ENCODE data around the gene VILL. TPM values are rescaled to one million over a fixed set of nuclear protein-coding genes. Genes with fewer than 3 reads are reported as not detected.

VILL gene
- total RNA-seq, 1 experiment from 2014 or later: 1.2 TPM

DNA sequence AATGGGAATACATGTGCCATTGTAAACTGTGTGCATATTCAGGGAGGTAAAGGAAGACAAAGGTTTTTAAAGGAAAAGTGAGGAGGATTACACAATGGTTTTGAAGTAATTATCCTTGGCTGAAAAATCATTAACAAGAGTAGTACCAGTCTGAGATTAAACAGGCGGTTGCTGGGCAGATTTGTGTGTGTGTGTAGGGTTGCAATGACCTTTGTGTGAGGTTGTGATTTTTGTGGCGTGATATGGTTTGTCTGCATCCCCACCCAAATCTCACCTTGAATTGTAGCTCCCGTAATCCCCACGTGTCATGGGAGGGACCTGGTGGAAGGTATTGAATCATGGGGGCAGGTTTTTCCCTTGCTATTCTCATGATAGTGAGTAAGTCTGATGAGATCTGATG lies 55.4 kb downstream of the VILL start (continued):
- no peak for TF ChIP-seq CEBPB (IDR thresholded peaks at IDR 0.05; ENCODE audit: low read depth)

DNA sequence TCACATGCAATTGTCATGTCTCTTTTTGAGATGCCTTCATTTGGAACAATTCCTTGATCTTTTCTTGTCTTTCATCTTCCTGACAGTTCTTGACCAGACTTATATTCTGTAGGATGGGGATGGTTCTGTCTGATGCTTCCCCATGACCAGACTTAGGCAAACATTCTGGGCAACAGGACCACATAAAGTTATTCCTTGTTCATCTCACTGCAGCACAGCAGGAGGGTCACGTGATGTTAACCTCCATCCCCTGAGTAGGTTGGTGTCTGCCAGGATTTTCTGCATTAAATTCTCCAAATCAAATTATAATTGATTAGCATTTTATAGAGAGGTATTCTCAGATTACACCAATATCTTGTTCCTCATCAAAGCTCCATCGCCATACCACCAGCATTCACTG lies 56.2 kb downstream of the VILL start:
- Histone ChIP-seq H3K36me3 (ENCODE audit: control insufficient read depth in 1 of 2, insufficient read depth in 2 of 2, low read length in 2 of 2) (no peaks in the 10 kb centered on the region), H3K9me2 (ENCODE audit: insufficient read depth) (no peaks in the 10 kb centered on the region), H3K79me2 (ENCODE audit: insufficient read depth, low read length) (no peaks in the 10 kb centered on the region), H3K27me3 (ENCODE audit: insufficient read depth, low read length) (no peaks in the 10 kb centered on the region), H4K20me1 (ENCODE audit: insufficient read depth) (no peaks in the 10 kb centered on the region), H3K4me1 (ENCODE audit: control insufficient read depth in 1 of 2, insufficient read depth in 2 of 2, low read length in 2 of 2) (no peaks in the 10 kb centered on the region), H3K4me3 (replicated peaks in 1 of 2; ENCODE audit: low read depth in 1 of 2, low read length in 2 of 2) (no peak overlapping the region), H3K9me3 (ENCODE audit: control insufficient read depth in 1 of 2, insufficient read depth in 1 of 2, low read depth in 1 of 2, low read length in 2 of 2) (no peaks in the 10 kb centered on the region), H2AFZ (ENCODE audit: low read depth, low read length, poor library complexity, severe bottlenecking) (no peak overlapping the region), H3K9ac (ENCODE audit: low read length) (no peak overlapping the region), H3K27ac (ENCODE audit: low read depth, low read length) (no peak overlapping the region), H3K4me2 (ENCODE audit: low read length) (no peak overlapping the region)
- ChIA-PET CTCF (no interaction called here), RAD21 (ENCODE audit: low non-redundant PET in 1 of 2, low total read pairs in 2 of 2, uncharacterized antibody in 2 of 2, unreplicated experiment in 2 of 2) (no interaction called here), POLR2A (no interaction called here)
- TF ChIP-seq YY1 (IDR thresholded peaks at IDR 0.05; ENCODE audit: extremely low read depth, insufficient replicate concordance, low read depth, low read length) (no peak), SIN3A (IDR thresholded peaks at IDR 0.05; ENCODE audit: low read depth) (no peak), TCF7L2 (IDR thresholded peaks at IDR 0.05; ENCODE audit: borderline replicate concordance, extremely low read depth, insufficient read depth, insufficient read length) (no peak), SP1 (IDR thresholded peaks at IDR 0.05; ENCODE audit: low read depth) (no peak), CBX3 (IDR thresholded peaks at IDR 0.05; ENCODE audit: low read depth) (no peak), FOSL1 (IDR thresholded peaks at IDR 0.05; ENCODE audit: low read depth) (no peak), ZFX (IDR thresholded peaks at IDR 0.05) (no peak), SRF (IDR thresholded peaks at IDR 0.05; ENCODE audit: low read depth) (no peak), POLR2A (IDR thresholded peaks at IDR 0.05; ENCODE audit: borderline replicate concordance, extremely low read depth, insufficient read depth, insufficient read length) (no peak)
- TF ChIP-seq, protein P1, sequence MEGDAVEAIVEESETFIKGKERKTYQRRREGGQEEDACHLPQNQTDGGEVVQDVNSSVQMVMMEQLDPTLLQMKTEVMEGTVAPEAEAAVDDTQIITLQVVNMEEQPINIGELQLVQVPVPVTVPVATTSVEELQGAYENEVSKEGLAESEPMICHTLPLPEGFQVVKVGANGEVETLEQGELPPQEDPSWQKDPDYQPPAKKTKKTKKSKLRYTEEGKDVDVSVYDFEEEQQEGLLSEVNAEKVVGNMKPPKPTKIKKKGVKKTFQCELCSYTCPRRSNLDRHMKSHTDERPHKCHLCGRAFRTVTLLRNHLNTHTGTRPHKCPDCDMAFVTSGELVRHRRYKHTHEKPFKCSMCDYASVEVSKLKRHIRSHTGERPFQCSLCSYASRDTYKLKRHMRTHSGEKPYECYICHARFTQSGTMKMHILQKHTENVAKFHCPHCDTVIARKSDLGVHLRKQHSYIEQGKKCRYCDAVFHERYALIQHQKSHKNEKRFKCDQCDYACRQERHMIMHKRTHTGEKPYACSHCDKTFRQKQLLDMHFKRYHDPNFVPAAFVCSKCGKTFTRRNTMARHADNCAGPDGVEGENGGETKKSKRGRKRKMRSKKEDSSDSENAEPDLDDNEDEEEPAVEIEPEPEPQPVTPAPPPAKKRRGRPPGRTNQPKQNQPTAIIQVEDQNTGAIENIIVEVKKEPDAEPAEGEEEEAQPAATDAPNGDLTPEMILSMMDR (IDR thresholded peaks at IDR 0.05 in 2 of 3, conservative IDR thresholded peaks at IDR 0.05 in 1 of 3; ENCODE audit: borderline replicate concordance in 1 of 3, insufficient read depth in 1 of 3, low read depth in 2 of 3, low read length in 2 of 3): no peak
- TF ChIP-seq, protein P2, sequence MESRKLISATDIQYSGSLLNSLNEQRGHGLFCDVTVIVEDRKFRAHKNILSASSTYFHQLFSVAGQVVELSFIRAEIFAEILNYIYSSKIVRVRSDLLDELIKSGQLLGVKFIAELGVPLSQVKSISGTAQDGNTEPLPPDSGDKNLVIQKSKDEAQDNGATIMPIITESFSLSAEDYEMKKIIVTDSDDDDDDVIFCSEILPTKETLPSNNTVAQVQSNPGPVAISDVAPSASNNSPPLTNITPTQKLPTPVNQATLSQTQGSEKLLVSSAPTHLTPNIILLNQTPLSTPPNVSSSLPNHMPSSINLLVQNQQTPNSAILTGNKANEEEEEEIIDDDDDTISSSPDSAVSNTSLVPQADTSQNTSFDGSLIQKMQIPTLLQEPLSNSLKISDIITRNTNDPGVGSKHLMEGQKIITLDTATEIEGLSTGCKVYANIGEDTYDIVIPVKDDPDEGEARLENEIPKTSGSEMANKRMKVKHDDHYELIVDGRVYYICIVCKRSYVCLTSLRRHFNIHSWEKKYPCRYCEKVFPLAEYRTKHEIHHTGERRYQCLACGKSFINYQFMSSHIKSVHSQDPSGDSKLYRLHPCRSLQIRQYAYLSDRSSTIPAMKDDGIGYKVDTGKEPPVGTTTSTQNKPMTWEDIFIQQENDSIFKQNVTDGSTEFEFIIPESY (IDR thresholded peaks at IDR 0.05; ENCODE audit: extremely low read depth, insufficient replicate concordance, low read length): no peak
- TF ChIP-seq, protein P3, sequence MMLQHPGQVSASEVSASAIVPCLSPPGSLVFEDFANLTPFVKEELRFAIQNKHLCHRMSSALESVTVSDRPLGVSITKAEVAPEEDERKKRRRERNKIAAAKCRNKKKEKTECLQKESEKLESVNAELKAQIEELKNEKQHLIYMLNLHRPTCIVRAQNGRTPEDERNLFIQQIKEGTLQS (IDR thresholded peaks at IDR 0.05): no peak
- intact Hi-C loops (cut with micrococcal nuclease): no loop called here
- no TSS peak for BruUV-seq (replicated peaks)
- ATAC-seq (no peak), DNase-seq (ENCODE audit: low read depth, low spot score) (no peak)
